ENCODE measurements around the gene PDSS2. TPM values are rescaled to one million over a fixed set of nuclear protein-coding genes. Genes with fewer than 3 reads are reported as not detected.

Gene PDSS2
- polyA plus RNA-seq, 3 donors, result 10.1 to 13.9 (median 13.3) TPM

GRCh38 chr6:107115695-107116327, 343.6 kb downstream of the PDSS2 start:
- peak overlapping the region; percentile 81 to 90 for H3K4me3 Mint-ChIP-seq
- Histone ChIP-seq H3K79me2 (ENCODE audit: insufficient read depth, low read length) (no peaks in the 10 kb centered on the region), H3K4me3 (replicated peaks in 1 of 3; ENCODE audit: low read depth in 2 of 3, low read length in 3 of 3) (peak overlapping the region; percentile 24 to 81 (median 50)), H2AFZ (ENCODE audit: insufficient read depth, low read depth, low read length, poor library complexity, severe bottlenecking) (peak overlapping the region; percentile 85), H3K4me1 (ENCODE audit: control insufficient read depth in 1 of 2, insufficient read depth in 2 of 2, low read length in 2 of 2) (peaks cover 24 to 25% of the 10 kb centered on the region in 2 donors), H3K9me3 (replicated peaks in 1 of 2; ENCODE audit: control insufficient read depth in 1 of 2, insufficient read depth in 1 of 2, low read length in 2 of 2) (no peaks in the 10 kb centered on the region), H3K4me2 (replicated peaks; ENCODE audit: extremely low read depth, low read length, poor library complexity, severe bottlenecking) (peak overlapping the region; percentile 91), H3K27me3 (ENCODE audit: control insufficient read depth in 2 of 2, insufficient read depth in 2 of 2, low read length in 2 of 2) (peaks cover 9 to 23% of the 10 kb centered on the region in 2 donors), H3K27ac (ENCODE audit: low read depth in 1 of 2, low read length in 2 of 2) (no peak overlapping the region), H3K9ac (ENCODE audit: insufficient read depth, low read length, poor library complexity, severe bottlenecking) (peak overlapping the region; percentile 15), H3K36me3 (replicated peaks in 1 of 2; ENCODE audit: control insufficient read depth in 1 of 2, insufficient read depth in 2 of 2, low read length in 2 of 2) (no peaks in the 10 kb centered on the region), H4K20me1 (ENCODE audit: insufficient read depth, low read length) (no peaks in the 10 kb centered on the region)
- intact Hi-C loops (cut with micrococcal nuclease), result loop anchor here in 1 of 2 donors (10.0 kb wide), 1 partner anchor 671 kb away; no protein-coding TSS in a partner anchor
- H3K36me3 Mint-ChIP-seq, result peaks cover 0 to 4% of the 10 kb centered on the region in 2 donors
- H3K27me3 Mint-ChIP-seq (ENCODE audit: low read depth in 3 of 3), result peaks cover 17 to 26% (median 21%) of the 10 kb centered on the region in 3 donors
- no peak for DNase-seq
- no peak for TF ChIP-seq CTCF (IDR thresholded peaks at IDR 0.05)
- peaks cover 25% of the 10 kb centered on the region for H3K4me1 Mint-ChIP-seq
- no peak overlapping the region for H3K27ac Mint-ChIP-seq
- under 1% methylated on average over 40 of the region's 45 CpGs for WGBS (ENCODE audit: insufficient coverage)
- peaks cover 0 to 7% (median 2%) of the 10 kb centered on the region in 7 donors for H3K9me3 Mint-ChIP-seq

- peak within 1 kb of the TSS; percentile 24 to 81 (median 65) for H3K4me3 ChIP-seq (replicated peaks in 1 of 3; ENCODE audit: low read depth in 2 of 3, low read length in 3 of 3)
- intact Hi-C loops (cut with micrococcal nuclease), result loop anchor here (5.0 to 10.0 kb wide), 2 partner anchors 88 to 670 kb away; partner anchors contain the start of gene MTRES1 (in 2 of the 2)
- peak within 1 kb of the TSS; percentile 85 for H2AFZ ChIP-seq (ENCODE audit: insufficient read depth, low read depth, low read length, poor library complexity, severe bottlenecking)
- WGBS (ENCODE audit: insufficient coverage), result under 1% methylated on average over 97 of the region's 109 CpGs
- Mint-ChIP-seq H3K27me3 (ENCODE audit: low read depth in 3 of 3) (peaks cover 17 to 26% (median 21%) of the 10 kb centered on the region in 3 donors), H3K4me1 (peaks cover 30% of the 10 kb centered on the region), H3K36me3 (peaks cover 0 to 4% of the 10 kb centered on the region in 2 donors), H3K27ac (peak within 1 kb of the TSS in 2 of 7 donors; percentile 40 to 50), H3K9me3 (peaks cover 0 to 7% (median 2%) of the 10 kb centered on the region in 7 donors), H3K4me3 (peak within 1 kb of the TSS; percentile 82 to 90)
- H4K20me1 ChIP-seq (ENCODE audit: insufficient read depth, low read length), result no peaks in the 10 kb centered on the region
- H3K4me2 ChIP-seq (replicated peaks; ENCODE audit: extremely low read depth, low read length, poor library complexity, severe bottlenecking), result peak within 1 kb of the TSS; percentile 91
- no peak within 1 kb of the TSS for H3K27ac ChIP-seq (ENCODE audit: low read depth in 1 of 2, low read length in 2 of 2)
- no peaks in the 10 kb centered on the region for H3K9me3 ChIP-seq (replicated peaks in 1 of 2; ENCODE audit: control insufficient read depth in 1 of 2, insufficient read depth in 1 of 2, low read length in 2 of 2)
- H3K4me1 ChIP-seq (ENCODE audit: control insufficient read depth in 1 of 2, insufficient read depth in 2 of 2, low read length in 2 of 2), result peaks cover 31 to 32% of the 10 kb centered on the region in 2 donors
- H3K79me2 ChIP-seq (ENCODE audit: insufficient read depth, low read length), result no peaks in the 10 kb centered on the region
- TF ChIP-seq CTCF (IDR thresholded peaks at IDR 0.05), result no peak
- H3K27me3 ChIP-seq (ENCODE audit: control insufficient read depth in 2 of 2, insufficient read depth in 2 of 2, low read length in 2 of 2), result peaks cover 9 to 23% of the 10 kb centered on the region in 2 donors
- peak in 2 of 3 donors; percentile 16 to 59 for DNase-seq
- no peaks in the 10 kb centered on the region for H3K36me3 ChIP-seq (replicated peaks in 1 of 2; ENCODE audit: control insufficient read depth in 1 of 2, insufficient read depth in 2 of 2, low read length in 2 of 2)
- peak within 1 kb of the TSS; percentile 46 for H3K9ac ChIP-seq (ENCODE audit: insufficient read depth, low read length, poor library complexity, severe bottlenecking)
Measured at GRCh38 chr6:107114926-107115694, 344.3 kb downstream of the PDSS2 start, which contains the start of gene BEND3. BEND3 (minus strand) TSS chr6:107115515; CDS start chr6:107099285, 16,230 bp downstream.
